Uterus (tissue), 2 donors: ENCODE measurements around the gene SMIM32.

ENCODE experiments used
- CTCF ChIP-seq, 4 experiments: fragments of 200-600 bp in 2 of 4; fragments of 450-650 bp in 2 of 4; sonication (generic) in 2 of 4; IDR thresholded peaks; one replicate each; pipeline ENCODE4 v1.5.1; 2016 to 2019; ENCODE audit warnings: antibody characterized with exemption in 4 of 4, mild to moderate bottlenecking in 2 of 4, moderate library complexity in 1 of 4
- POLR2A ChIP-seq, 2 donors: fragments of 450-650 bp; IDR thresholded peaks; one replicate each; pipeline ENCODE4 v1.6.1; 2016; ENCODE audit warnings: antibody characterized with exemption in 2 of 2, mild to moderate bottlenecking in 1 of 2, moderate library complexity in 1 of 2

GRCh38 chr5:136157514-136157913, 35.4 kb downstream of the SMIM32 start:
- TF ChIP-seq CTCF (IDR thresholded peaks at IDR 0.05) (no peak), POLR2A (IDR thresholded peaks at IDR 0.05) (no peak)
